Keratinocyte (primary cell): ENCODE data around the gene MYO7B.

ENCODE experiments used
- EZH2 ChIP-seq: IDR thresholded peaks from one replicate; pipeline ENCODE4 v1.6.1; 2012; ENCODE audit warnings: inconsistent platforms, mild to moderate bottlenecking, low read length, moderate library complexity
- TF ChIP-seq, protein P1 (sequence below), 3 experiments: IDR thresholded peaks in 1 of 3; conservative IDR thresholded peaks in 1 of 3; optimal IDR thresholded peaks in 1 of 3; 2 replicates in 2 of 3; 3 replicates in 1 of 3; pipeline versions ENCODE3 to v1.5.1; 2011; ENCODE audit warnings: low read length in 3 of 3, mild to moderate bottlenecking in 3 of 3, moderate library complexity in 2 of 3, control low read depth in 1 of 3, inconsistent platforms in 1 of 3; ENCODE audit not compliant: insufficient read depth in 2 of 3; ENCODE audit errors: extremely low read depth in 1 of 3

DNA sequence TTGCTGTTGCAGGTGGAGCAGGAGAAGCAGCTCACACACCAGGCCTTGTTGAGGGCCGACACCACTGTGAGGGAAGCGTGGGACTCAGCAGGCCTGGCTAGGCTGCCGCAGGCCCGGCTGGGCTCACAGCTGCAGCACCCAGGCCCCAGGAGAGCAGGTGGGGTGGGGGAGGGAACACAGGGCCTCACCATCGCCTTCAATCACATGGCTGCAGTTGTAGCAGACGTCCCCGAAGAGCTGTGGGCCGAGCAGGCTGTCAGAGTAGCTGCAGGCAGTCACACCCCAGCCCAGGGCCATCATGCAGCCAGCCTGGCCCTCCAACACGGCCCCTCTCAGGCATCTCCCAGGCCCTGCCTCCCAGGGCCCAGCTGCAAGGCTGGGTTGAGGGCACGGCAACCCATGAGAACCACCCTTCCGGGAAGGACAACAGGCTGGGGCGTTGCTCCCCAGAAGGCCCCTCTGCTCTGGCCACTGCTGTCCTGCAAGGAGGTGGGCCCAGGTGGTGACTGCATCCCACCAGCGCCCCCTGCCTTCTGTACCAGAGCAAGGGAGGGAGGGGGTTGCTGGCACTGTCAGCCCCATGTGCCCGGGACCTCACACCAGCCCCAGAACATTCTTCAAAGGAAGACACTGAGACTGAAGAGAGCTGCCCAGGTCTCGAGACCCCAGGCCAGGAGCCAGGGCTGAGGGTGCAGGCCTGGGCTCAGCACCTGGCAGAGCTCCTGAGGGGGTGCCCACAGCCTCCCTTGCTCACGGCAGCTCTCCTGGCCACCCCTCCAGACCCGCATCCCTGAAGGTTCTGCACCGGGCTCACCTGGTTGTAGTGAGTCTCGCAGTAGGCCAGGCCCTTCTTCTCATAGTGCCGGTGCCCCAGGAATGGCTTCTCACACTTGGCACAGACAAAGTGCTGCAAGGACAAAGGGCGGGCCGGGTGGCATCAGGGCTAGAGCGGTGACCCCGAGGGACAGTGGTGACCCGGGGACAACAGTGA, 104.9 kb downstream of the MYO7B start:
- TF ChIP-seq, protein P1, sequence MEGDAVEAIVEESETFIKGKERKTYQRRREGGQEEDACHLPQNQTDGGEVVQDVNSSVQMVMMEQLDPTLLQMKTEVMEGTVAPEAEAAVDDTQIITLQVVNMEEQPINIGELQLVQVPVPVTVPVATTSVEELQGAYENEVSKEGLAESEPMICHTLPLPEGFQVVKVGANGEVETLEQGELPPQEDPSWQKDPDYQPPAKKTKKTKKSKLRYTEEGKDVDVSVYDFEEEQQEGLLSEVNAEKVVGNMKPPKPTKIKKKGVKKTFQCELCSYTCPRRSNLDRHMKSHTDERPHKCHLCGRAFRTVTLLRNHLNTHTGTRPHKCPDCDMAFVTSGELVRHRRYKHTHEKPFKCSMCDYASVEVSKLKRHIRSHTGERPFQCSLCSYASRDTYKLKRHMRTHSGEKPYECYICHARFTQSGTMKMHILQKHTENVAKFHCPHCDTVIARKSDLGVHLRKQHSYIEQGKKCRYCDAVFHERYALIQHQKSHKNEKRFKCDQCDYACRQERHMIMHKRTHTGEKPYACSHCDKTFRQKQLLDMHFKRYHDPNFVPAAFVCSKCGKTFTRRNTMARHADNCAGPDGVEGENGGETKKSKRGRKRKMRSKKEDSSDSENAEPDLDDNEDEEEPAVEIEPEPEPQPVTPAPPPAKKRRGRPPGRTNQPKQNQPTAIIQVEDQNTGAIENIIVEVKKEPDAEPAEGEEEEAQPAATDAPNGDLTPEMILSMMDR (optimal IDR thresholded peaks at IDR 0.05 in 1 of 3, IDR thresholded peaks at IDR 0.05 in 1 of 3, conservative IDR thresholded peaks at IDR 0.05 in 1 of 3; ENCODE audit: extremely low read depth in 1 of 3, insufficient read depth in 2 of 3, low read length in 3 of 3), result peak in 2 of 3 experiments; percentile 4 to 48
- TF ChIP-seq EZH2, result no peak
